IPS-NIHi7 (cell line): ENCODE measurements around the gene REC114.
"Not testable (repeated sequence)": the region's sequence is repeated elsewhere in the genome, so short reads cannot be mapped to it uniquely, and the experiment has no call there.

Experiments used
- DNase-seq: peaks from one replicate; pipeline ENCODE4 v3.0.0; 2012; ENCODE audit warnings: mixed read lengths; ENCODE audit errors: extremely low spot score

REC114 gene

GRCh38 chr15:73455876-73456275 is 12.9 kb downstream of the REC114 start:
- DNase-seq = no peak

- no peak for DNase-seq
Observed at GRCh38 chr15:73457334-73457733, 14.4 kb downstream of the REC114 start.

- DNase-seq = no peak
Observed at GRCh38 chr15:73460662-73461061, 17.7 kb downstream of the REC114 start.

- peak; percentile 71 for DNase-seq
Observed at GRCh38 chr15:73464602-73465001, 21.6 kb downstream of the REC114 start.

- DNase-seq = no peak
Observed at GRCh38 chr15:73467758-73468157, 24.8 kb downstream of the REC114 start.

- no peak for DNase-seq
Observed at GRCh38 chr15:73474785-73475184, 31.8 kb downstream of the REC114 start.

- no peak for DNase-seq
Observed at GRCh38 chr15:73476704-73477216, 33.8 kb downstream of the REC114 start.

GRCh38 chr15:73480050-73480449 is 37.1 kb downstream of the REC114 start:
- no peak for DNase-seq

DNA sequence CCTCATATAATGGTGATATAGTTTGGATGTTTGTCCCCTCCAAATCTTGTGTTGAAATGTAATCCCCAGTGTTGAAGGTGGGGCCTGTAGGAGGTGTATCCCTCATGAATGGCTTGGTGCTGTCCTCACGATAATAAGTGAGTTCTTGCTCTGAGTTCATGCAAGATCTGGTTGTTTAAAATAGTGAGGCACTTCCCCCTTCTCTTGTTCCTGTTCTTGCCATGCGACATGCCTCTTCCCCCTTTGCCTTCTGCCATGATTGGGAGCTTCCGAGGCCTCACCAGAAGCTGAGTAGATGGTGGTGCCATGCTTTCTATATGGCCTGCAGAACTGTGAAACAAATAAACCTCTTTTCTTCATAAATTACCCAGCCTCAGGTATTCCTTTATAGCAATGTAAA is 39.2 kb downstream of the REC114 start:
- DNase-seq = no peak

GRCh38 chr15:73483053-73483452 is 40.1 kb downstream of the REC114 start:
- DNase-seq = no peak

DNA sequence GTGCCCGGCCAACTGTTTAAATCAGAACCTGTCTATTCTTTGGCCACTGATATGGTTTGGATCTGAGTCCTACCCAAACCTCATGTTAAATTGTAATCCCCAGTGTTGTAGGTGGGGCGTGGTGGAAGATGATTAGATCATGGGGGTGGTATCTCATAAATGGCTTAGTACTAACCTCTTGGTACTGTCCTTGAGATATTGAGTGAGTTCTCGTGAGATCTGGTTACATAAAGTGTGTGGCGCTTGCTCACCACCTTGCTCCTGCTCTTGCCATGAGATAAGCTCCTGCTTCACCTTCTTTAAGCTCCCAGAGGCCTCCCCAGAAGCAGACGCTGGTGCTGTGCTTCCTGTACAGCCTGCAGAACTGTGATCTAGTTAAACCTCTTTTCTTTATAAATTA is 42.4 kb downstream of the REC114 start:
- DNase-seq = no peak

DNA sequence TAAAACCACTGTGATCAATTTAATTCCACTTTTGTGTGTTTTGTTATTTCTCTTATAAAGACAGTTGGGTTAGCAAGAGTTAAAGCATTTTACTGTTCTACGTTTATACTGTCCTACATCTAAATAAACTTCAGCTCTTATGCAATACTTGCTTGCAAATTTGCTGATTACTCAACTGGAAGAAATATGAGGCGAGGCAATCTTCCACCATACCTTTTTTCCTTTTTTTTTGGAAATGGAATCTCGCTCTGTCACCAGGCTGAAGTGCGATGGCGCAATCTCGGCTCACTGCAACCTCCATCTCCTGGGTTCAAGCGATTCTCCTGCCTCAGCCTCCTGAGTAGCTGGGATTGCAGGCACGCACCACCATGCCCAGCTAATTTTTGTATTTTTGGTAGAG is 42.9 kb downstream of the REC114 start:
- not testable (repeated sequence) for DNase-seq

- no peak for DNase-seq
Observed at GRCh38 chr15:73488698-73489097, 45.7 kb downstream of the REC114 start.

DNA sequence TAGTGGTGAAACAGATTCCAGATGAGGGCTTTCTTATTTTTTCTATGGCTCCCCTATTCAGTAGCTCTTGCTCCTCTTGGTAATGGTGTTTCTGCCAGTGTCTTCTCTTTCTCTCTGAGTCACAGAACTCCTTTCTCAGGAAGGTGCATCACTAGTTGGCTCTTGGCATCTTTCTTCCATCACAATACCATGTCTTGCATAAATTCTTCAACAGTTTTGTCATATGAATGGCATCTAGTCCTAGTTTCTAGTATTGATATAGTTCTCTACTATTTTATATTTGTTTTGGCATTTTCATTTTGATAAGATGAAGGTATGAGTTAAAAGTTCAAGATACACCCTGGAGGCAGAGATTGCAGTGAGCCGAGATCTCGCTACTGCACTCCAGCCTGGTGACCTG is 51.0 kb downstream of the REC114 start:
- no peak for DNase-seq

DNA sequence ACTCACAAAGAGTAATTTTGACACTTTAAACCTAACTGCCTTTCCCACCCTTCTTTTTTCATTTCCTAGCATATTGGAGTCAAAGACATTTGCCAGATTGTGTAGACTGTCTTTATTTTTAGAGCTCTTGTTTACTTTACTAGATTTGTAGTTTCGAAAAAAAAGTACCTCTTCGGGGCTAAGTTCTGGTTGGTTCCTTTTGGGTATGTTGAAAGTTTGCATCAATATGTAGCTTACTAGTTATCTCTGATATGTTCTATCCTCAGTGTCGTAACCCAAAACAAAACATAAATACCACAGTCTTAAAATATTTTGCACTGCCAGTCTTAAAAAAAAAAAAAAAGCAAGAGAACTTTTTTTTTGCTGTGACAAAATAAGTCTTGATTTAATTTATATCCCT is 52.2 kb downstream of the REC114 start:
- no peak for DNase-seq

GRCh38 chr15:73500696-73501095 is 57.7 kb downstream of the REC114 start:
- no peak for DNase-seq

DNA sequence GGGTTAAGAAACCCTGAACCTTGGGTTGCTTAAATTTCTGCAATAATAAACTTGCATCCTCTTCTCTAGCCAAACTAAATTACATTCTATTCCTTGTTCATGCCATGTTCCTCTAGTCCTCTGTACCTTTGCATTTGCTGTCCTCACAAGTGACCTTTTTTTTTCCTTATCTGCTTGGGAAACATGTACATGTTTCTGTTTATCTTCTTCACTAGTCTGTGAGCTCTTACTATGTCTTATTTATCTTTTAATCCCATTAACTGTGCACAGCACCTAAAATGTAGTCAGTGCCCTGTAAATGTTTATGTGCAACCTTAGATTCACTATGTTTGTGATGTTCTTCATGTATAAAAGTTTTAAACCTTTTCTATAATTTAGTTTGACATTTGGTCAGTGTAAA is 61.9 kb downstream of the REC114 start:
- DNase-seq = no peak

DNA sequence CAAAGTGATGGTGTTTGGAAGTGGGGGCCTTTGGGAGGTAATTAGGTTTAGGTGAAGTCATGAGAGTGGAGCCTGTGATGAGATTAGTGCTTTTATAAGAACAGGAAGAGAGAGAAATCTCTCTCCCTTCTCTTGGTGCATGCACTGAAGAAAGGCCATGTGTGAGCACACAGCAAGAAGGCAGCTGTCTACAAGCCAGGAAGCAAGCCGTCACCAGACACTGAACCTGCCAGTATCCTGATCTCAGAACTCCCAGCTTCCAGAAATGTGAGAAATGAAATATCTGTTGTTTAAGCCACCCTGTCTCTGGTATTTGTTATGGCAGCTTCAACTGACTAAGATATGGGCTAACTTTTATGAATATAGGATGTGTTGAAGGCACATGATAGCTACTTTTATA is 72.6 kb downstream of the REC114 start:
- no peak for DNase-seq

DNA sequence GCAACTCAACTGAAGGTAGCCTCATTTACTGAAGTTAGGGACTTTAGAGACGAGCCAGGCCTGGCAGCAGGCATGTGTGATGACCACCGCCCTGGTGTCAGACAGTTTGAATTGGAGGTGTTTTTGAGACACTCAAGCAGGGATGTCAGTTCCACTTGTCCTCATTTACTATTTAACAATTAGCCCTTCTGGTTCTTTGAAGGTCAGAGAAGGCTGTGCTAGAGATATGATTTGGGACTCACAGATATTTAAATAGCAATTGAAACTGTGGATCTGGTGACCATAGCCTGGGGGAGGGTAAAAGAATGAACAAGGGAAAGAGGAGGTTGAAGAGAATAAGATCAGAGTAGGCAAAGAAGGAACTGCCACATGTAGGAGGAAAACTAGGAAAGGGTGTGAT is 74.6 kb downstream of the REC114 start:
- no peak for DNase-seq

DNA sequence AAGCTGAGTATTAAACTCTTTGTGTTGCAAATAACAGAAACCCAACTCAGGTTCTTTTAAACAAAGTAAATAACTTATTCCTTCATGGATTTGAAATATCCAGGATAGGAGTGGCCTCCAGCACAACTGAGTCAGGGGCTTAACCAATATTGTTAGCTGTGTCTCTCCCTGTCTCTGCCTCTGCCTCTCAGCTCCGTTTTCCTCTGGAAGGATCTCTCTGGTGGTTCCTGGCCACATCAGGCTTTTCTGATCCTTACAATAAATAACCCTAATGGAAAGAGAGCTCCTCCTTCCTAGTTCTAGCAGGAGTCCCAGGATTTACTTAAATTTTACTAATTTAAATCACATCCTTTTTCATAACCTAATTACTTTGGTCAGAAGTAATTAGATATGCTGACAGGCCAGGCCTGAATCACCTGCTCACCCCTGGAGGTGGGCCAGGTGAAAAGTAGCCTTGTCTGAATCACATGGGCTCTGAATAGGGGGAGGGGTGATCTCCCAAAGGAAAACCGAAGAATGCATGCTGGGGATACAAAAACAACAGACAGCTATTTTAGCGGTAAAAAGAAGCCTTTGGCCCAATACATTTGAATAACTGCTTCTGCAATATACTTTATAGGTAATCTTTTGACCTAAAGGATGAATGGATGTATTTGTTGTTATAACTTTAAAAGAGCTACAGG is 75.4 kb downstream of the REC114 start:
- DNase-seq = peak; percentile 64

DNA sequence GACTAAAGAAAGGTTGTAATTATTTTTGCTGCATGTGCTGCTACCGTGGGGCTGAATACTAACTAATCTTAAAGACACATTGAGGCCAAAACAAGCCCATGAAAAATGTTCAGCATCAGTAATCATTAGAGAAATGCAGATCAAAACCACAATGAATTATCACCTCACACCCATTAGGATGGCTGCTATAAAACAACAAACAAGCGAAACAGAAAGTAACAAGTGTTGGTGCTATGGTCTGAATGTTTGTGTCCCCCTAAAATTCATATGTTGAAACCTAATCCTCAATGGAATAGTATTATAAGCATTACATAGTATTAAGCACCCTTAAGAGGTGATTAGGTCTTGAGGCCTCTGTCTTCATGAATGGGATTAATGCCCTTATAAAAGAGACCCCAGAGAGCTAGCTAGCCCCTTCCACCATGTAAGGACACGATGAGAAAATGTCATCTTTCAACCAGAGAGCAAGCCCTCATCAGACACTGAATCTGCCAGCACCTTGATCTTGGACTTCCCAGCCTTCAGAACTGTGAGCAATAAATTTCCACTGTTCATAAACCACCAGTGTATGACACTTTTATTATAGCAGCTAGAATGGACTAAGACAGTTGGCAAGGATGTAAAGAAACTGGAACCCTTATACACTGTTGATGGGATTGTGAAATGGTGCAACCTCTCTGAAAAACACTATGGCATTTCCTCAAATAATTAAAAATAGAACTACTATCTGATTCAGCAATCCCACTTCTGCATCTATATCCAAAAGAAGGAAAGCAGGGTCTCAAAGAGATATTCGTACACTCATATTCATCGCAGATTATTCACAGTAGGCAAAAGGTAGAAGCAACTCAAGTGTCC is 76.1 kb downstream of the REC114 start:
- DNase-seq = no peak

- no peak for DNase-seq
Observed at GRCh38 chr15:73522011-73522410, 79.0 kb downstream of the REC114 start.

DNA sequence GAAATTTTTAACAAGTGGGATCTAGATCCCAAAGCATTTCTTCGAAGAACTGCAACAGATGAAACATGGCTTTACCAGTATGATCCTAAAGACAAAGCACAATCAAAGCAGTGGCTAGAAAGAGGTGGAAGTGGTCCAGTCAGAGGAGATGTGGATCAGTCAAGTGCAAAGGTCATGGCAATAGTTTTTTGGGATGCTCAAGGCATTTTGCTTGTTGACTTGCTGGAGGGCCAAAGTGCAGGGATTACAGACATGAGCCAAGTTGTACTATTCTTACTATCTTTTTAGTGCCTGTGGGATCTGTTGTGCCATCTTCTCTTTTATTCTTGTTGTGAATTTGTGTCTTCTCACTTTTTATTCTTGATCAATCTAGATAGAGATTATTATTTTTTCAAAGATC is 82.0 kb downstream of the REC114 start:
- DNase-seq = no peak
